Thyroid gland (tissue), 4 donors: ENCODE results near the gene PCID2. TPM values are rescaled to one million over a fixed set of nuclear protein-coding genes. Genes with fewer than 3 reads are reported as not detected.

Source experiments
- DNase-seq, 2 donors: peaks; one replicate each; pipeline ENCODE4 v3.0.0-alpha.2; 2019
- H3K27ac ChIP-seq, 3 donors: fragments of 200-600 bp; sonication (generic); 1 replicate in 2 of 3; 2 replicates in 1 of 3; pipeline ENCODE4 v1.5.1; 2016 to 2019; ENCODE audit warnings: mild to moderate bottlenecking in 1 of 3, moderate library complexity in 1 of 3
- H3K27me3 ChIP-seq: fragments of 200-600 bp; sonication (generic); one replicate; pipeline ENCODE4 v1.5.1; 2019
- H3K36me3 ChIP-seq, 2 donors: fragments of 200-600 bp; sonication (generic); one replicate each; pipeline ENCODE4 v1.5.1; 2016 to 2019
- H3K4me1 ChIP-seq, 2 donors: fragments of 200-600 bp; sonication (generic); one replicate each; pipeline ENCODE4 v1.5.1; 2017 to 2019
- H3K4me3 ChIP-seq, 3 donors: fragments of 200-600 bp; sonication (generic); replicated peaks in 1 of 3; 1 replicate in 2 of 3; 2 replicates in 1 of 3; pipeline ENCODE4 v1.5.1; 2016; ENCODE audit warnings: mild to moderate bottlenecking in 1 of 3
- H3K9me3 ChIP-seq: fragments of 200-600 bp; sonication (generic); one replicate; pipeline ENCODE4 v1.5.1; 2017
- POLR2A ChIP-seq, 2 donors: fragments of 450-650 bp; IDR thresholded peaks; one replicate each; pipeline ENCODE4 v1.6.1; 2017; ENCODE audit warnings: antibody characterized with exemption in 2 of 2, mild to moderate bottlenecking in 2 of 2, moderate library complexity in 1 of 2
- WGBS, 2 donors: methylation state at CpG; one replicate each; pipeline ENCODE4 v1.1.5; 2017; 5-methylcytosine and 5-hydroxymethylcytosine counted together
- intact Hi-C: fragments of 100-400 bp; cut with DNase I; formaldehyde crosslinking; loops from one replicate; pipeline ENCODE4 v1.15.1; 2023
- total RNA-seq, 4 donors: library from RNA; depleted of rRNA; stranded (reverse); fragments of >200 nt; gene quantifications; one replicate each; pipeline ENCODE4 v1.2.3, GENCODE V29; 2016
- TF ChIP-seq, protein P1 (sequence below), 6 experiments: fragments of 200-600 bp in 3 of 6; fragments of 450-650 bp in 3 of 6; sonication (generic) in 3 of 6; IDR thresholded peaks; one replicate each; pipeline ENCODE4 v1.5.1; 2016 to 2019; ENCODE audit warnings: antibody characterized with exemption in 6 of 6, mild to moderate bottlenecking in 2 of 6, inconsistent platforms in 1 of 6, moderate library complexity in 1 of 6

PCID2 gene
- total RNA-seq, 4 donors from 2014 or later: 50.5 to 75.6 (median 56.5) TPM

DNA sequence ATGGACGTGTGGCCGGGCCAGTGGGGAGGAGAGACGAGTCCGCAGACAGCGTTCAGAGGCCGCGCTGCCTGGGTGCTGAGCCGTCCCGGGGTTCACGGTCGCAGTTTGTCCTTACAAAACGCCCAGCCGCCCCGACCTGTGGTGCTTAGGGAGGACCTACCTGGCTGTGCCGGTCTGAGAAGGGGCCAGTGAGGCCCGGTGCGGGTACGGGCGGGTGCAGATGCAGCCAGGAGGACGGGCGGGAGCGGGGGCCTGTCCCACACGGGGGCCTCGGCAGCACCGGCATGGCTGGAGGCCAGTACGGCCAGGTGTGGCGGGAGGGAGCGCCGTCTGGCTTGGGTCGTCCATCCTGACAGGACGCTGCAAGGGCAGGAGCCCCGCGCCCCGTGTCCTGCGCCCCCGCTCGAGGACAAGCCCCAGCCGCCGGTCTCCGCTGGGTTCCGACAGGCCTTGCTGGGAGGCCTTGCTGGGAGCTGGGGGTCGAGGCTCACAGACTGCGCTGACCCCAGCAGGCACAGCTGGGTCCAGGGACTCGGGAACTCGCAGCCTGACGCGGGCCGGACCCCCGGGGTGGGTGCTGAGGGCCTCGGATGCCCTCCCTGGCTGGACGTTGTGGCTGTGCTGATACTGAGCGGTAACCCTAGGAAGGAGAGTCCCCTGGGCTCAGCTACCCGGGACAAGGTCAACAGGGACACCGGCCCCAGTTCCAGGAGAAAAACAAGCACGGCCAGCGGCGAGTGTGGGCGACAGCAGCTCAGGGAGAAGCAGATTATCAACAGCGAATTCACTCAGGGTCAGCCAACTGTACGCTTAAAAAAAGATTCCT is 55.3 kb downstream of the PCID2 start:
- Histone ChIP-seq H3K4me1 (peaks cover 10 to 16% of the 10 kb centered on the region in 2 donors), H3K9me3 (no peaks in the 10 kb centered on the region), H3K36me3 (no peaks in the 10 kb centered on the region), H3K27ac (peak overlapping the region; percentile 30 to 85 (median 38)), H3K27me3 (no peaks in the 10 kb centered on the region), H3K4me3 (peak overlapping the region in 2 of 3 donors; percentile 35 to 47)
- 14 to 15% methylated on average over 22 to 38 of the region's 60 CpGs for WGBS, 2 donors
- intact Hi-C loops: loop anchor here (10.0 kb wide), 1 partner anchor 212 kb away; the partner anchor contains the start of gene GRTP1
- peak in 1 of 2 donors; percentile 19 for TF ChIP-seq POLR2A (IDR thresholded peaks at IDR 0.05)
- TF ChIP-seq, protein P1, sequence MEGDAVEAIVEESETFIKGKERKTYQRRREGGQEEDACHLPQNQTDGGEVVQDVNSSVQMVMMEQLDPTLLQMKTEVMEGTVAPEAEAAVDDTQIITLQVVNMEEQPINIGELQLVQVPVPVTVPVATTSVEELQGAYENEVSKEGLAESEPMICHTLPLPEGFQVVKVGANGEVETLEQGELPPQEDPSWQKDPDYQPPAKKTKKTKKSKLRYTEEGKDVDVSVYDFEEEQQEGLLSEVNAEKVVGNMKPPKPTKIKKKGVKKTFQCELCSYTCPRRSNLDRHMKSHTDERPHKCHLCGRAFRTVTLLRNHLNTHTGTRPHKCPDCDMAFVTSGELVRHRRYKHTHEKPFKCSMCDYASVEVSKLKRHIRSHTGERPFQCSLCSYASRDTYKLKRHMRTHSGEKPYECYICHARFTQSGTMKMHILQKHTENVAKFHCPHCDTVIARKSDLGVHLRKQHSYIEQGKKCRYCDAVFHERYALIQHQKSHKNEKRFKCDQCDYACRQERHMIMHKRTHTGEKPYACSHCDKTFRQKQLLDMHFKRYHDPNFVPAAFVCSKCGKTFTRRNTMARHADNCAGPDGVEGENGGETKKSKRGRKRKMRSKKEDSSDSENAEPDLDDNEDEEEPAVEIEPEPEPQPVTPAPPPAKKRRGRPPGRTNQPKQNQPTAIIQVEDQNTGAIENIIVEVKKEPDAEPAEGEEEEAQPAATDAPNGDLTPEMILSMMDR (IDR thresholded peaks at IDR 0.05): no peak
- peak; percentile 47 to 57 for DNase-seq

DNA sequence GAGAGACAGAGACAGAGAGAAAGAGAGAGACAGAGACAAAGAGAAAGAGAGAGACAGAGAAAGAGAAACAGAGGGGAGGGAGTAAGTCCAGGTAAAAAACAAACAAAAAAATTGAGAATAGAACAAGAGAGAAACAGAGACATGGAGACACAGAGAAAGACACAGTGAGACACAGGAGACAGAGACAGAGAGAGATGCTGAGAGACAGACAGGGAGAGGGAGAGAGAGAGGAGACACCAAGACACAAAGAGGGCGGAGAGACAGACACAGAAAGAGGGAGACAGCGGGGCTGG is 55.8 kb downstream of the PCID2 start:
- Histone ChIP-seq H3K36me3 (no peaks in the 10 kb centered on the region), H3K4me1 (peaks cover 10 to 16% of the 10 kb centered on the region in 2 donors), H3K9me3 (no peaks in the 10 kb centered on the region), H3K27ac (peak overlapping the region in 1 of 3 donors; percentile 30), H3K4me3 (peak overlapping the region in 1 of 3 donors; percentile 35), H3K27me3 (no peaks in the 10 kb centered on the region)
- intact Hi-C loops: loop anchor here (10.0 kb wide), 1 partner anchor 212 kb away; the partner anchor contains the start of gene GRTP1
- TF ChIP-seq, protein P1 (IDR thresholded peaks at IDR 0.05): no peak
- no peak for TF ChIP-seq POLR2A (IDR thresholded peaks at IDR 0.05)
- 42 to 60% methylated on average over 2 of the region's 2 CpGs for WGBS, 2 donors
- DNase-seq: no peak

GRCh38 chr13:113151745-113152690 is 56.5 kb downstream of the PCID2 start:
- H3K9me3 ChIP-seq: no peaks in the 10 kb centered on the region
- intact Hi-C loops: loop anchor here (10.0 kb wide), 1 partner anchor 213 kb away; the partner anchor contains the start of gene GRTP1

GRCh38 chr13:113150550-113151365 is 57.7 kb downstream of the PCID2 start:
- TF ChIP-seq, protein P1 (IDR thresholded peaks at IDR 0.05): no peak
- no peak for TF ChIP-seq POLR2A (IDR thresholded peaks at IDR 0.05)
- WGBS, 2 donors: 90 to 93% methylated on average over 31 of the region's 31 CpGs
- DNase-seq: no peak
- intact Hi-C loops: loop anchor here (10.0 kb wide), 1 partner anchor 214 kb away; the partner anchor contains the start of gene GRTP1
- H3K27me3 ChIP-seq: no peaks in the 10 kb centered on the region
- no peaks in the 10 kb centered on the region for H3K9me3 ChIP-seq
- peaks cover 10 to 16% of the 10 kb centered on the region in 2 donors for H3K4me1 ChIP-seq
- no peak overlapping the region for H3K27ac ChIP-seq
- H3K4me3 ChIP-seq: no peak overlapping the region
- H3K36me3 ChIP-seq: no peaks in the 10 kb centered on the region

More at GRCh38 chr13:113151745-113152690, 56.5 kb downstream of the PCID2 start:
- no peaks in the 10 kb centered on the region for H3K36me3 ChIP-seq
- peak overlapping the region in 1 of 3 donors; percentile 35 for H3K4me3 ChIP-seq
- no peaks in the 10 kb centered on the region for H3K27me3 ChIP-seq
- peak in 1 of 2 donors; percentile 16 for DNase-seq
- peaks cover 10 to 16% of the 10 kb centered on the region in 2 donors for H3K4me1 ChIP-seq
- TF ChIP-seq POLR2A (IDR thresholded peaks at IDR 0.05): no peak
- TF ChIP-seq, protein P1 (IDR thresholded peaks at IDR 0.05): no peak
- WGBS, 2 donors: 74 to 75% methylated on average over 22 to 27 of the region's 28 CpGs
- H3K27ac ChIP-seq: no peak overlapping the region
